MM.1S (cell line): ENCODE measurements around the gene HADHB.

ENCODE experiments used
- DNase-seq: peaks from one replicate; pipeline ENCODE4 v3.0.0-alpha.2; 2015
- H2AFZ ChIP-seq: fragments of 300-600 bp; sonication (generic); 2 replicates; pipeline ENCODE4 v1.6.0; 2016; ENCODE audit warnings: antibody characterized with exemption, low read length
- H3F3A ChIP-seq: fragments of 300-600 bp; sonication (generic); 2 replicates; pipeline ENCODE4 v1.6.1; 2016; ENCODE audit warnings: mild to moderate bottlenecking, antibody characterized with exemption, low read length, moderate library complexity, mixed read lengths; ENCODE audit not compliant: insufficient read depth
- H3K27ac ChIP-seq: fragments of 300-600 bp; sonication (generic); 2 replicates; pipeline ENCODE4 v1.5.1; 2016; ENCODE audit warnings: mild to moderate bottlenecking, low read length
- H3K27me3 ChIP-seq: fragments of 300-600 bp; sonication (generic); replicated peaks from 2 replicates; pipeline ENCODE4 v1.6.0; 2016; ENCODE audit warnings: low read length; ENCODE audit not compliant: insufficient read depth
- H3K36me3 ChIP-seq: fragments of 300-600 bp; sonication (generic); replicated peaks from 2 replicates; pipeline ENCODE4 v1.6.1; 2016; ENCODE audit warnings: mild to moderate bottlenecking, low read length, mixed read lengths; ENCODE audit not compliant: insufficient read depth
- H3K4me1 ChIP-seq: fragments of 300-600 bp; sonication (generic); 2 replicates; pipeline ENCODE4 v1.6.1; 2016; ENCODE audit warnings: low read length, mixed read lengths
- H3K4me2 ChIP-seq: fragments of 300-600 bp; sonication (generic); 2 replicates; pipeline ENCODE4 v1.6.0; 2016; ENCODE audit warnings: low read depth, low read length
- H3K4me3 ChIP-seq: fragments of 300-600 bp; sonication (generic); 2 replicates; pipeline ENCODE4 v1.5.1; 2016; ENCODE audit warnings: low read length, mixed read lengths
- H3K79me2 ChIP-seq: fragments of 300-600 bp; sonication (generic); 2 replicates; pipeline ENCODE4 v1.6.1; 2016; ENCODE audit warnings: mixed run types, low read length, mixed read lengths
- H3K9ac ChIP-seq: fragments of 300-600 bp; sonication (generic); 2 replicates; pipeline ENCODE4 v1.6.1; 2016; ENCODE audit warnings: low read length, mixed read lengths
- H3K9me2 ChIP-seq: fragments of 300-600 bp; sonication (generic); replicated peaks from 2 replicates; pipeline ENCODE4 v1.6.1; 2016; ENCODE audit warnings: mild to moderate bottlenecking, low read length, mixed read lengths; ENCODE audit not compliant: insufficient read depth
- H3K9me3 ChIP-seq: fragments of 300-600 bp; sonication (generic); replicated peaks from 2 replicates; pipeline ENCODE4 v1.6.1; 2016; ENCODE audit warnings: mild to moderate bottlenecking, low read length, mixed read lengths; ENCODE audit not compliant: insufficient read depth
- H4K20me1 ChIP-seq: fragments of 300-600 bp; sonication (generic); 2 replicates; pipeline ENCODE4 v1.6.1; 2016; ENCODE audit warnings: mild to moderate bottlenecking, low read length, moderate library complexity, mixed read lengths; ENCODE audit not compliant: insufficient read depth
- EZH2 ChIP-seq: fragments of 300-600 bp; sonication (generic); optimal IDR thresholded peaks from 2 replicates; pipeline ENCODE3; 2017; ENCODE audit warnings: low read depth, mild to moderate bottlenecking, antibody characterized with exemption, low read length, mixed read lengths
- EZH2phosphoT487 ChIP-seq: fragments of 300-600 bp; sonication (generic); IDR thresholded peaks from 2 replicates; pipeline ENCODE4 v1.6.1; 2018; ENCODE audit warnings: antibody characterized with exemption, low read length
- TF ChIP-seq, protein P1 (sequence below): fragments of 300-600 bp; sonication (generic); IDR thresholded peaks from 2 replicates; pipeline ENCODE4 v1.5.1; 2016; ENCODE audit warnings: antibody characterized with exemption, low read length, mixed read lengths

Gene HADHB

DNA sequence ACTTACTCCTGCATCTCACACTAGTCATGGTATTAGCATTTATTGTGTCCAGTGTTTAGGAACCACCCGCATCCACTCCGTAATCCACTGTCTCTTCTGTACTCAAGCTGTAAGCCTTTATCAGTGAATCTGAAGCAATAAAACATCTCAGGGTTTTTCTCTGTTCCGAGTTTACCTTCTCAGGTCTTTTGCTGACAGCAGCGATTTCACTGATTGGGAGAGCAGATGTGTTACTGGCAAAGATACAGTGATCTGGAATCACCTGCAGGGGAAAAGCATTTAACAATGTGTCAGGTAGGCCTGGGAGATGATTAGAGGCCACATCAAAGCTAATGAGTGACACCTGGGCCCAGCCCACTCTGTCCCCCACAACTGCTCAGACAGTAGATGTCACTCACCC is 47.2 kb upstream of the HADHB start:
- no peak overlapping the region for H3K9ac ChIP-seq
- TF ChIP-seq, protein P1, sequence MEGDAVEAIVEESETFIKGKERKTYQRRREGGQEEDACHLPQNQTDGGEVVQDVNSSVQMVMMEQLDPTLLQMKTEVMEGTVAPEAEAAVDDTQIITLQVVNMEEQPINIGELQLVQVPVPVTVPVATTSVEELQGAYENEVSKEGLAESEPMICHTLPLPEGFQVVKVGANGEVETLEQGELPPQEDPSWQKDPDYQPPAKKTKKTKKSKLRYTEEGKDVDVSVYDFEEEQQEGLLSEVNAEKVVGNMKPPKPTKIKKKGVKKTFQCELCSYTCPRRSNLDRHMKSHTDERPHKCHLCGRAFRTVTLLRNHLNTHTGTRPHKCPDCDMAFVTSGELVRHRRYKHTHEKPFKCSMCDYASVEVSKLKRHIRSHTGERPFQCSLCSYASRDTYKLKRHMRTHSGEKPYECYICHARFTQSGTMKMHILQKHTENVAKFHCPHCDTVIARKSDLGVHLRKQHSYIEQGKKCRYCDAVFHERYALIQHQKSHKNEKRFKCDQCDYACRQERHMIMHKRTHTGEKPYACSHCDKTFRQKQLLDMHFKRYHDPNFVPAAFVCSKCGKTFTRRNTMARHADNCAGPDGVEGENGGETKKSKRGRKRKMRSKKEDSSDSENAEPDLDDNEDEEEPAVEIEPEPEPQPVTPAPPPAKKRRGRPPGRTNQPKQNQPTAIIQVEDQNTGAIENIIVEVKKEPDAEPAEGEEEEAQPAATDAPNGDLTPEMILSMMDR = no peak
- TF ChIP-seq EZH2 (no peak), EZH2phosphoT487 (no peak)
- 0 out of 2 replicates have a peak, but pooled peaks cover 6% of the 10 kb centered on the region for H3K4me1 ChIP-seq
- H3K79me2 ChIP-seq = no peaks in the 10 kb centered on the region
- no peak overlapping the region for H3K4me3 ChIP-seq
- no peaks in the 10 kb centered on the region for H3K27me3 ChIP-seq
- H3F3A ChIP-seq = no peaks in the 10 kb centered on the region
- no peak overlapping the region for H3K4me2 ChIP-seq
- no peak for DNase-seq
- peaks cover 6% of the 10 kb centered on the region; the same call in 1 of the 2 replicates for H3K36me3 ChIP-seq
- H3K27ac ChIP-seq = no peak overlapping the region
- no peak overlapping the region for H2AFZ ChIP-seq
- H4K20me1 ChIP-seq = no peaks in the 10 kb centered on the region
- no peaks in the 10 kb centered on the region for H3K9me3 ChIP-seq
- H3K9me2 ChIP-seq = no peaks in the 10 kb centered on the region

DNA sequence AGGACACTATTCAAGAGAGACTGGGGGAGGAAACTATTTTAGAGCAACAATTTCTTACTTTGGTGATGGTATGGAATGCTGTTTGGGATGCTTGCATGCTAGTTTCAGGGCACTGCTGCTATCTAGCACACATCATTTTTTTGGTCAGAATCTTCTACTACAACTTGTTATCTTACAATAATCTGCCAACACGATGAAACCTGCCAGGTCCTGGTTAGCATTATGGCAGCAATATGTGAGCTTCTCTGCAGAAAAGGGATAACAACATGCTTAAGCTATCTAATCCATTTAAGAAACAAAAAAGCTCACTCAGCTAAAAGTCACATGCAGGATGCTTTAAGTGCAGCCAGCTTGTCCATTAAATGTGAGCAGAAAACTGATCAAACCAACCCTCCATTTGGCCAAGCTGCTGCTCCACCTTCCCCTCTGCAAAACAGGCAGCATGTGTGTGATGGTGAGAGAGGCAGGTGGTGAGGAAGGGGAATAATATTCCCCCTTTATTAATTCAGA is 41.7 kb upstream of the HADHB start:
- Histone ChIP-seq H3K4me1 (no peaks in the 10 kb centered on the region), H3K9me2 (no peaks in the 10 kb centered on the region), H2AFZ (no peak overlapping the region), H3K9ac (no peak overlapping the region), H3K79me2 (no peaks in the 10 kb centered on the region), H3F3A (no peaks in the 10 kb centered on the region), H3K27me3 (no peaks in the 10 kb centered on the region), H3K9me3 (no peaks in the 10 kb centered on the region), H3K27ac (no peak overlapping the region), H4K20me1 (no peaks in the 10 kb centered on the region), H3K4me3 (no peak overlapping the region), H3K36me3 (no peaks in the 10 kb centered on the region; the same call in 1 of the 2 replicates), H3K4me2 (no peak overlapping the region)
- TF ChIP-seq, protein P1 = no peak
- TF ChIP-seq EZH2 (no peak), EZH2phosphoT487 (no peak)
- no peak for DNase-seq

DNA sequence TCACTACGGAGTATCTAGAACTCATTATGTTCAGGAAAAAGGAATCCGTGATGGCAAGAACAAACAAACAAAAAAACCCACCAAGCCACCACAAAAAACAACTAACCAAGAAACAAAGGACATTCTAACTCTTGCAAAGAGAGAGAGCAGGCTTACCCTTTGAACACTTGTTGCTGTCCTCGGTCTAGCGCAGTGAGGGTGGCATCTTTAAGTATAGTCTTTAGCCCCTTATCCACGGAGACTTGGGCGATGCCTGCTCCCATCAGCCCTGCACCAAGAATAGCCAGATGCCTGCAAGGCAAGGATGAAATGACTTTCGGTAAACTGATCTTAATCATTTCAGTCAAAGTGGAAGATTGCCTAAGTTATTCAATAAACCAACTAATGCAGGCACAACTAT is 40.8 kb upstream of the HADHB start:
- Histone ChIP-seq H3F3A (no peaks in the 10 kb centered on the region), H3K27me3 (no peaks in the 10 kb centered on the region), H3K36me3 (no peaks in the 10 kb centered on the region; the same call in 1 of the 2 replicates), H3K9me2 (no peaks in the 10 kb centered on the region), H2AFZ (no peak overlapping the region), H3K27ac (no peak overlapping the region), H3K9ac (no peak overlapping the region), H3K4me3 (no peak overlapping the region), H4K20me1 (no peaks in the 10 kb centered on the region), H3K79me2 (no peaks in the 10 kb centered on the region), H3K4me1 (no peaks in the 10 kb centered on the region), H3K9me3 (no peaks in the 10 kb centered on the region), H3K4me2 (no peak overlapping the region)
- TF ChIP-seq, protein P1 = no peak
- TF ChIP-seq EZH2 (no peak), EZH2phosphoT487 (no peak)
- no peak for DNase-seq
